ENCODE measurements around the gene SERPINA5.

- TF ChIP-seq, protein P1, sequence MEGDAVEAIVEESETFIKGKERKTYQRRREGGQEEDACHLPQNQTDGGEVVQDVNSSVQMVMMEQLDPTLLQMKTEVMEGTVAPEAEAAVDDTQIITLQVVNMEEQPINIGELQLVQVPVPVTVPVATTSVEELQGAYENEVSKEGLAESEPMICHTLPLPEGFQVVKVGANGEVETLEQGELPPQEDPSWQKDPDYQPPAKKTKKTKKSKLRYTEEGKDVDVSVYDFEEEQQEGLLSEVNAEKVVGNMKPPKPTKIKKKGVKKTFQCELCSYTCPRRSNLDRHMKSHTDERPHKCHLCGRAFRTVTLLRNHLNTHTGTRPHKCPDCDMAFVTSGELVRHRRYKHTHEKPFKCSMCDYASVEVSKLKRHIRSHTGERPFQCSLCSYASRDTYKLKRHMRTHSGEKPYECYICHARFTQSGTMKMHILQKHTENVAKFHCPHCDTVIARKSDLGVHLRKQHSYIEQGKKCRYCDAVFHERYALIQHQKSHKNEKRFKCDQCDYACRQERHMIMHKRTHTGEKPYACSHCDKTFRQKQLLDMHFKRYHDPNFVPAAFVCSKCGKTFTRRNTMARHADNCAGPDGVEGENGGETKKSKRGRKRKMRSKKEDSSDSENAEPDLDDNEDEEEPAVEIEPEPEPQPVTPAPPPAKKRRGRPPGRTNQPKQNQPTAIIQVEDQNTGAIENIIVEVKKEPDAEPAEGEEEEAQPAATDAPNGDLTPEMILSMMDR (IDR thresholded peaks at IDR 0.05) = no peak
- TF ChIP-seq POLR2A (IDR thresholded peaks at IDR 0.05) = no peak
Observed at GRCh38 chr14:94555991-94556390, 25.2 kb upstream of the SERPINA5 start.

All from right lobe of liver (tissue), 4 donors.